Amygdala (tissue), 56 donors: ENCODE results near the gene DIPK1B.
A peak's percentile ranks its signal among the peaks of the same experiment; 100 is the strongest.

Experiments used
- DNase-seq, 56 donors: peaks; one replicate each; lab custom pipeline; 2025; lab: John Stamatoyannopoulos, UW

DIPK1B gene

DNA sequence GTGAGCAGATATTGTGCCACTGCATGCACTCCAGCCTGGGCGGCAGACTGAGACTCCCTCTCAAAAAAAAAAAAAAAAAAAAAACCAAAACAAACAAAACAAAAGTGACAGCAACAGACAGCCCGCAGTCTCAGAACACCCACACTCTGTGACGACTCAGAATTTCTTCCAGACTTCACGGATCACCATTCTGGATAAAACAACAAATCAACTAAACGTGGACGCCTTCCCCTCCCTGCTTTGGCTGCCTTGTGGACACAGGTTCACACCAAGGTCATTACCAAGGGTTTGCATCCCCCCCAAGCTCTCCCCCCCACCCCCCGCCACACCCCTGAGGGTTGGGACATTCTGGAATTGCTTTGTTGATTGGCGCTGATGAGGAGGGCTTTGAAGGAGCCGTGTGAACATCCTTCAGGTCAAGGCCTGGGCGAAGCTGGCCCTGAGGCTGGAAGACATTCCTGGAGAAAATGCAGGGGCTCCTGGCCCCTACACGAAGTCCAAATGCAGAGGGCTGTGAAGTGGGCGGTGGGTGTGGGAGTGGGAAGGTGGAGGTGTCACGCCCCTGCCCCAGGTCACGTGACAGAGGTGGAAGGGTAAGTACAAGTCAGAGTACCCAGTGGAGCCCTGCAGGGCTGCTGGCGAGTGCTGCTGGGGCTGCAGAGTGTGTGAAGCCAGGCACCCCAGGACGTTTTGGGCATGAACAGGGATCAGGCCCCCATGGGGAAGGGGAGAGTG, 20.2 kb downstream of the DIPK1B start:
- DNase-seq = no peak

DNA sequence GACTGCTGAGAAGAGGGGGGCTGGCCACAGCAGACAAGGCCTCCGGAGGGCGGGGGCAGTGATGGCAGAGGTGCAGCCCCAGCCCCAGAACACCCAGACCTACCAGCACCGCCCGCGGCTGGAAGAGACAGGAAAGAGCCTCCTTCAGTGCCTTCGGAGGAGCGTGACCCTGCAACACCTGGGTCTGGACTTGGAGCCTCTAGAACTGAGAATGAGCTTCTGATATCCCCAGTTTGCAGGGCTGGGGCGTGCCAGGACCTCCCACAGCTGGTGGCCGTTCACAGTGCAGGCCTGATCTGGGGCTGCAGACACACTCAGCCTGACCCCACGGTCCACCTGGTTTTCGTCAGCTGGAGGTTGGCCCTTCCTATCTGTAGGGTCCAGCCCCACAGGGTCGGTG, 21.2 kb downstream of the DIPK1B start:
- no peak for DNase-seq

DNA sequence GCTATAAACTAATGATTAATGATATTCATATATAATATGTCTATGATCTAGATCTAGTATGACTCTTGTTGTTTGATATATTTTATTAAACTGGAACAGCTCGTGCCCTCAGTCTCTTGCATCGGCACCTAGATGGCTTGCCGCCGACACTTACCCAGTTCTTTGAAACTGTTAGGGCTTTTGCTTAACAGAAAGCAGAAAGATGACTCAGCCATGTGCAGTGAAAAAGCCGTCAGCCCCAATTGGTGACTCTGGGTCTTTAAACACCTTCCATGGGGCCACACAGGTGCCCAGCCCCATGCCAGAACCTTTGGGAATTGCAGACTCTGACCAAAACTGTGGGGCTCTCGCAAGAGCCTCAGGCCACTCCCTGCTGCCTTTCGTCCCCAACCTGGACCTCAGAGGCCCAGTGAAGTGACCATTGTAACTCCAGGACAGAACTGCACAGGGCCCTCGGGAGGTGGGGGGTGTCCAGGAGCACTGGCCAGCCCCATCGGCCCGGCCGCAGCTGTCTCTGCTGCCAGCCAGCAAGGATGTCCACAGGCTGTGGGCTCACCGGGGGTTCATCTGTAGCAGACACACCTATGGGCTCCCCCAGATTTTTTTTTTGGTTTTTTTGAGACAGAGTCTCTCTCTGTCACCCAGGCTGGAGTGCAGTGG, 22.6 kb downstream of the DIPK1B start:
- DNase-seq = no peak

DNA sequence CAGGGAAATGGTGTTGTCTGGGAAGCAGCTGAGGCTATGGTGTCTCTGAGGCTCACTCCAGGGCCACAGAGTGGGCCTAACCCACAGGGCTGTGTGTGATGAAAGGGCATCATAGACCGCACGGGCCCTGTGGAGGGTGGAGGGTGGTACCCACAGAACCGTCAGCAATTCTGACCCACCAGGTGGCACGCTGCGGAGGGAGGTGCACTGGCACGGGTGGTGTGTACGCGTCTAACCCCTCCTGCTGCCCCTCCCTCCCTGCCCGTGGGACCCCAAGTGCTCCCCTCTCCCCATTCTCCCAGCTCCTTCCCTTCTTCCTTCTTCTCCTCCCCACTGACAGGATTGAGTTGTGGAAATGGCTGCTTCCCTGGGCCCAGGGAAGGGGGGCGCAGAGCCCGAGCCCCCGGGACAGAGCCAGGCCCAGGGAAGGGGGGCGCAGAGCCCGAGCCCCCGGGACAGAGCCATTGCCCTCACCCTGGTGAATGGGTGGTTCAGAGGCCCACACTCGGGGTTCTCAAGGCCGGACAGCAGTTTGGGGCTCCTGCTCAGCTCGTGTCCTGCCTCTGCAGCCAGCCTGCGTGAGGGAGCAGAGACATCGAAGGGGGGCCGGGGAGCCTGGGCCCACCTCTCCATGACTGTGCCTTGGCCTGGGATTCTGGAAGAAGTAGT, 23.6 kb downstream of the DIPK1B start:
- DNase-seq = no peak

DNA sequence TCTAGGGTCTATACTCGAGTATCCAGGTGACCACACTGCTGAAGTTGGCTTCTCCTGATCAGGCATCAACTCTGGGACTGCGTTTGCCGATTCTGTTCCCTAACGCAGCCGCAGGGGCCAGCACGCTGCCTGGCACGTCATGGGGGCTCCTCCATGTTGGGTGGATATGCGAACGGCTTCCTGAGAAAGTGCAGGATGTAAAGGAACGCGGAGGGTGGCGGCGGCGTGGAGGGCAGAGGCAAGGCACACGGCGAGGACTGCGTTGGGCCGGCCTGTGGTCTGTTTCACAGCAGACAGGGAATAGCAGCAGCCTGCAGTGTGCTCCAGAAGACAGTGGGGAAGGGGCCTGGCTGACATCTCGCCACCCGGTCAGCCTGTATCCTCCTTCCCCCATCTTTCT, 26.6 kb downstream of the DIPK1B start:
- DNase-seq = no peak

DNA sequence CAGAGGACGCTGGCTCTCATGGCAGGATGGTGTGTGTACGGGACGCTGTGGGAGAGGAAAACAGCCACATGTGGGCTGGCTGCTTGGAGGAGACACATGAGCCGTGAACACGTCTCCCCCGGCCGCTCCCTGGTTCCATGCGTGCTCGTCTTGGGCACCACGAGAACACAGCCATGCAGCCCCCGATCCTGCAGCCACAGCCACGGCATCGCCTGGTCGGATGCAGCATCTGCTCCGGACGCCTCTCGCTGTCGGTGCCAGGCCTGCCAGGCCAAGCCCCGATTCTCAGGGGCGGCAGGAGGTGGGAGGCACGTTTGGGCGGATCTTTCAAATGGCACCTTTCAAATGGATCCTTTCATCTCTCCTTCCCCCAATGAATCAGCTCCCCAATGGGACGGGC, 27.1 kb downstream of the DIPK1B start:
- no peak for DNase-seq

DNA sequence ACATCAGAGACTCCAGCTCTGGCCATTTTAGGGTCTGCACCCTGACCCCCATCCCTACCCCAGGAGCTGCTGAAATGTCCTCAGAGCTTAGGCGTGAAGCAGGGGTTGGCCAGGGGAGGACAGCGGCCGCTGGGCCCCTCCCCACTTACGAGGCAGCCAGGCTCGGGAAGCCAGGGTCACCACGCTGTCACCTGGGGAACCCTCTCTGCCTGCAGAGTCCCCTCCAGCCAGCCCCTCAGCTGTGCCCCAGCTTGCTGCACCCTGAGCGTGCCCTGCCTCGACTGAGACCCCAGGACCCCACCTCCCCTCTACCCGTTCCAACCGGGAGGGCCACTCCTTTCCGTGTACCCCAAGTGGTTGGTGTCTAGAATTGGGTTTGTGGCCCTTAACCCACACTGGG, 27.7 kb downstream of the DIPK1B start:
- DNase-seq = no peak

DNA sequence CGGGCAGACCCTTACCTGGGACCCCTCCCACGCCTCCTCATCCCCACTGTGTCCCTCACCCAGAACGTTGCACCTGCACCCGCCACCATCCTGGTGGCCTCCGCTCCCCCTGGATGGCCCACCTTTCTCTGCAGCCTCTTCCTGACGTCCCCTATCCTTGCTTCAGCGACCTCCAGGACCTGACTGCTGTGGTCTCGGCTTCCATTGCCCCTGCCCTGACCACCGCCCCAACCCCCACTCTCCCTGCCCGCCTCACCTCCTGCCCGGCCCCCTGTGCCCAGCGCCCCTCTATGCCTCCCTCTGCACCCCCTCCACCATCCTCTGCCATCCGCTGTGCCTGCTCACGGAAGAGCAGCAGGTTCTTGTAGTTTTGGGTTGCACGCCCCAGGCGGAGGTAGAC, 28.1 kb downstream of the DIPK1B start:
- DNase-seq = no peak

DNA sequence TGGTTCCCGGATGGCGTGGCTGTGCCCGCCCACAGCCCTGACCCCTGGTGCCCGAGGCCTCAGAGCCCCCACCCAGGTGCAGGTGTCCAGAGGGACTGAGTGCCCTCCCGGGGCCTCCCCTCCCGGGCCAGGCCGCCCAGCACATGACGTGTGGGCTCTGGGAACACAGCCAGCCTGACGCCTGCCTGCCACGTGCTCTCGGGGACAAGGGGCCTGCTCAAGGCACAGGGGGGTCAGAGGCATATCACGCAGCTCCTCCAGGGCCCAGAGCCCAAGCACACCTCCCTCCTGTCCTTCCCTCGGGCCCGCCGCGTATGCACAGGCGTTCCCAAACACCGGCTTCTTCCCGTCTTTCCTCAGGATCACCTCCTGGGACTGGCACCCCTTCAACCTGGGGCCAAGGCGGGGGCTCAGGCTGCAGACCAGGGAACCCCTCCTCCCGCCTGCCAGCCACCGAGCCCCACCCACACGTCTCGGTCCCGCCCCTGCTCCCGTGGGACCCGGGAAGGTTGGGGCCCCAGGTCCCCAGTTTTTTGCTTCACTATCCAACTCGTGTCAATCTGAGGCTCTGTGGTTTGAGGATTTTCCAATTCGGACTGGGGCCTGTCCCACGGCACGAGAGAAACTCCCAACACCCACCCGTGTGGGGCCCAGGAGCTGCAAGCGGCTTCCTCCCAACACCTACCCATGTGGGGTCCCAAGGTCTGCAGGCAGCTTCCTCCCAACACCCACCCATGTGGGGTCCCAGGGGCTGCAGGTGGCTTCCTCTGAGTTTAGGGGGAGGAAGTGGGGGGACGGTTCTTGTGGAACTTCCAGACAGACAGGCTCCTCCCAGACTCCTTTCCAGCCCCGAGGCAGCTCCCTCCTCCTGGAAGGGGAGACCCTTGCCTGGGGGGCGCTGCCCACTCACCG, 28.9 kb downstream of the DIPK1B start:
- peak in 16 of 56 donors; percentile 9 to 67 (median 32) for DNase-seq

DNA sequence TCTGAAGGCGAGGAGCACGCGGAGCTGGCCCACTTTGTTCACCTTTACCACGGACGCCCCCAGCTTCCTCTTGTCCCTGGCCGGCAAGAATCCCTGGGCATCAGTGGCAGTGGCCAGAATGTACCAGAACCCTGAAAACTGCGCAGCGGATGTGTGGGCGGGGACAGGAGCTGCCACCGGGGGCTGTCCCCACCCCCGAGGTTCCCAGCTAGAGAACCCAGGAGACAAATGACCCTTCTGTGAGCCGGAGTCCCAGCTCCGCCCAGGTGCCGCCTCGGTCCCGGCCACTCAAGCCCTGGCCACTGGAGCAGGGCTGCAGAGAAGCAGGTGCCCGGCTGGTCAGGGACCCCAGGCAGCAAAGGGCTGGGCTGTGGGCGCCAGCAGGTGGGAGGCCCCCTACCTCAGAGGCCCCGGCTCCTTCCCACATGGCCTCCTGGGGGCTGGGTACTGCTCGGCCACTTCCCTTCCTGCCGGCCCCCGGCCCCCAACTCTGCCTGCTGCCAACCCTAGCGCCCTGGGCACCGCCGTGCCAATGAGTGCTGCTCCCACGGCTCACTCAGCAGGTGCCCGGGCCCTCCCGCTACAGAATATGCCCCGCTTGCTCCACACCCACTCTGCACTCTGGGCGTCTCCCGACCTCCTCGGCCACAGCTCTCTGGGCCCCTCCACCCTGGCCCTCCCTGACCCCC, 29.7 kb downstream of the DIPK1B start:
- DNase-seq = no peak

DNA sequence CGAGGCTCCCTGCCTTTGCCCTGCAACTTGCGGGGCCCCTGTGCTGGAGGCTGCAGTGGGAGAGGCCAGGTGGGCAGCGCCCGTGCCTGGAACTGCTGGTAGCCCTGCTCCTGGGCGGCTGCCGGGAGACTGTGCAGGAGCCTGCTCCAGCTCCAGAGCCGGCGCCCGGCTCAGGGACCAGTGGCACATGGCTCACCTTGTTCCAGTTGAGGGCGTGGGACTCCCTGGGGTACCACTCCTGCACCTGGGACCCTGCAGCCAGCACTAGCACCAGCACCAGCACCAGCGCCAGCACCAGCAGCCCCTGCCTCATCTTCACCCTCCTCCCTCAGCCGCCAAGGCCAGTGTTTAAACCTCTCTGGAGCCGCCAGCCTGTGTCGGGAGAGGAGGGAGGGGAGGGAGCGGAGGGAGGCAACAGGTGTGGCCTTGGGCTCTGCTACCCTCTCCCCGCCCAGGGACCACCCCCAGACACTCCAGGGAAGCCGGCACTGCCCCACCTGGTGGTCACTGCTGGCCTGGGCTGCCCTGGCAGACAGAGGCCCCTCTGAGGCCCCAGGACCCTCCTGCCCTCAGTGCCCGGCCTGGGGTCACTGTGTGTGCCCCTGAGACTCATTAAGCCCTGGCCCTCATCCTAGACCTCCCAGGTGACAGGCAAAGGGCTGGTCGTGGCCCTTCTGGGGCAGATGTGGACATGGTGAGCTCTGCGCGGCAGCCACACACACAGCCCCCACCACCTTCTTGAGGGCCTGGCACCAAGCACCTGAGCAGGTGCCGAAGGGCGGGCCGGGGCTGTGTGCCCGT, 30.4 kb downstream of the DIPK1B start, which contains the start of gene LCN10:
Gene LCN10 (minus strand): TSS at position 350 of the 801 bp plus-strand sequence. CDS start 37 bp downstream, at position 313.
- DNase-seq = no peak

DNA sequence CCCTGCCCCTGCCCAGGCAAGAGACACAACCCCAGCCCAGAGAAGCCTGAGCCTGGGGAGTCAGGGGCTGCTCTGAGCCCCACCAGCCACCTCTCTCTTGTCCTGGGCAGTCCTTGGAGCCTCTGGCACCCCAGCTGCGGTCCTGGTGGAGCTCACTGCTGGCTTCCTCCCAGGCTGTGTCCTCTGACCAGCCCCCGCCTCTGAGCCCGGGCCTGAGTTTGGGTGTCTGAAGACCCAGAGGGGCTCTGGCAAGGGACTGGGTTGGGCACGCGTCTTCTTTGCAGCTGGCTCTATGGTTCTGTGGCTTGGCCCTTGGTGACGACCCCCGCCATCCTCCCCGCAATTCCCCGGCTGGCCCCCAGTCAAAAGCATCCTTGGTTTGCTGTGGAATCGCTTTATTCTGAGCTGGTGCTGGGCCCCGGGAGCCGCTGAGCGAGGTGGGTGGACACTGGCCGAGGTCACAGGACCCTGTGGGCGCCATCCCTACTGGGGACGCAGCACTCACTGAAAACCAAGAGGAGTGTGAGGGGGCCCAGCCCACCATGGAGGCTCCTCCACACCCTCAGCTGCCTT, 31.4 kb downstream of the DIPK1B start:
- DNase-seq = no peak

DNA sequence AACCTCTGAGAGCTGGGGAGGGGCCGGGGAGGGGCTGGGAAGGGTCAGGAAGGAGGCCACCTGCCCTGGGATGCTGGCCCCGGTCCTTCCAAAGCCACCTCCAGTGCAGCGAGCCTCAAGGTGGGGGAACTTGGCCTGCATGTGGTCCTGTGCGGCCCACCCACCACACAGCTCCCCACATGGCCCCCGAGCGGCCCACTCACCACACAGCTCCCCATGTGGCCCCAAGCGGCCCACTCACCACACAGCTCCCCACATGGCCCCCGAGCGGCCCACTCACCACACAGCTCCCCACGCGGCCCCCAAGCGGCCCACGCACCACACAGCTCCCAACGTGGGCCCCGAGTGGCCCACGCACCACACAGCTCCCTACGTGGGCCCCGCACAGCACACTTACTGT, 32.4 kb downstream of the DIPK1B start:
- DNase-seq = no peak

DNA sequence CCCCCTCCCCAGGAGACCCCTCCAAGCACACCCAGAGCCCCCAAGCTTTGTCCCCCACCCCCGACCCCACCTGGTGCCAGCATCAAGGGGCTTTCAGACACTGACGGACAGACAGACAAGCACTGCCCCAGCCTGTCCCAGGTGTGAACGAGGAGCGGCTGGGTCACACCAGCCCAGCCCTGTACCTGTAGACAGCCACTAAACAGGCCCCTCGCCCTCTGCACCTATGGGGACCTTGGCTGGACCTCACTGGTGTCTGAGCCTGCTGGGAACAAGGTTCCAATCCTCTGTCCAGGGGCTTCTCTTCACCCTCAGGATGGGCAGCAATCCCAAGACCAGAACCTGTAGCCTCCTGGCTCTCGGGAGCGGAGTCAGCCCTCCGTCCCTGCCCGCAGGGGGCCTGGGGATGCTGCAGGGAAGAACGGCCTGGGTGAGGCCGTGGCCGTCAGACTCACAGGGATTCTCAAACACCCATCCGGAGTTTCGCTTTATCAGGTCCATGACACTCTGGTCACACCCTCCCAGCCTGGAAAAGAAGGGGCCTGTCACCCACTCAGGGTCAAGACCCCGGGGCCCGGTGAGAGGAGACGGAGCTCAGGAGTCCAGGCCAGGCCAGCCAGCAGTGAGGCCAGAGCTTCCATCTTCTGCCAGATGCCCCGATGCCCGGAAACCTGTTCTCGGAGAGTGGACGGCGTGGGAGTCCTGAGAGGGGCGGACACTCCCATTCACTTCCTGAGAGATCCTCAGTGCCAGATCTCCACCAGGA, 33.2 kb downstream of the DIPK1B start:
- DNase-seq = no peak

DNA sequence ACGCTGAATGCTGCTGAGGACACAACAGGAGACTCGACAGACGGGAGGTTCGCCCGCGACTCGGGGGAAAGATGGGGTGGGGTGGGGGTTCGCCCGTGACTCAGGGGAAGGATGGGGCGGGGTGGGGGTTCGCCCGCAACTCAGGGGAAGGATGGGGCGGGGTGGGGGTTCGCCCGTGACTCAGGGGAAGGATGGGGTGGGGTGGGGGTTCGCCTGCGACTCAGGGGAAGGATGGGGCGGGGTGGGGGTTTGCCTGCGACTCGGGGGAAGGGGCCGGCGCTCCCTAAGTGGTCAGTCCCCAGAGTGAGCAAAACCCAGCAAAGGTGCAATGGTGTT, 33.8 kb downstream of the DIPK1B start:
- DNase-seq = no peak

DNA sequence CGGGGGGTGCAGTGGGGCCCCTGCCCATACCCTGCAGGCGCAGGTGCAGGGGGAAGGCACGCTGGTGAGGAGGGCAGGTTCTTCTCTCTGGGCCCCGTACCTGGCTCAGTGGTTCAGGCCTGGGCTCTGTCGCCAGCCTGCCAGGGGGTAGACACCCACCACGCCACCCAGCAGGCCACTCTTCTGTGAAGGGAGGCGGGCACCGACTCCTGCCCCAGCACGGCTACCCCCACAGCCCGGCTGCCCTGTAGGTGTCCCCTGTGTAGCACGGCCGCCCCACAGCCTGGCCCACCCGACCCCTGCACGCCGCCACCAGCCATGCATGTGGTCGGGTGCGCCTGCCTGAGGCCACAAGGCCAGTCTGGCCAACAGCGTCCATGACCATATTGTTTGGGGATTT, 34.2 kb downstream of the DIPK1B start:
- no peak for DNase-seq

DNA sequence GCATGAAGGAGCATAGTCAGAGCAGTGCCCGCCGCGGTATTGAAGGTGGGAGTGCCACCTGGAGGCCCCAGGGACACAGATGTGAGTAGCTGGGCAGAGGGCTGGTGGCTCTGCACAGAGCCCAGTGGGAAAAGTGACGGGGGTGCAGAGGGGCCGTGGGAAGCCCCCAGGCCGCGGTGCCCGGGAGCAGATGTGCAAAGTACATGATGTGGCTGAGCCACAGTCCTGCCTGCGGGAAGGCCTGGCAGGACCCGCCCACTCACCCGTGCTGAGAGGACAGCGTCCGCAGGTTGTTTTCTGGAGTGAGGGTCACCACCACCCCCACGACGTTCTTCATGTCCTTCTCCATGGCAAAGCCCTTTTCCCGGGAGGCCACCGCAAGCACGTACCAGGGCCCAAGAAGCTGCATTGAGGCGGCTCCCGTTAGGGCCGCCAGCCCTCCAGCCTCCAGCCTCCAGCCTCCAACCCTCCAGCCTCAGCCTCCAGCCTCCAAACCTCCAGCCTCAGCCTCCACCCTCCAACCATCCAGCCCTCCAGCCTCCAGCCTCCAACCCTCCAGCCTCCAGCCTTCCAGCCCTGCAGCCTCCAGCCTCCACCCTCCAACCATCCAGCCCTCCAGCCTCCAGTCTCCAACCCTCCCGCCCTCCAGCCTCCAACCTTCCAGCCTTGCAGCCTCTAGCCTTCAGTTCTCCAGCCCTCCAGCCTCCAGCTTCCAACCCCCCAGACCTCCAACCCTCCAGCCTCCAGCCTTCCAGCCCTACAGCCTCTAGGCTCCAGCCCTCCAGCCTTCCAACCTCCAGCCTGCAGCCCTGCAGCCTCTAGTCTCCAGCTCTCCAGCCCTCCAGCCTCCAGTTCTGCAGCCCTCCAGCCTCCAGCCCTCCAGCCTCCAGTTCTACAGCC, 35.0 kb downstream of the DIPK1B start:
- no peak for DNase-seq
